Hematopoietic multipotent progenitor cell (in vitro differentiated cells): Measurements from ENCODE around the gene SLFN5. TPM values are rescaled to one million over a fixed set of nuclear protein-coding genes. Genes with fewer than 3 reads are reported as not detected.
A peak's percentile ranks its signal among the peaks of the same experiment; 100 is the strongest.
"Not testable (repeated sequence)": the region's sequence is repeated elsewhere in the genome, so short reads cannot be mapped to it uniquely, and the experiment has no call there.

Experiments
- DNase-seq, 3 donors: peaks; one replicate each; pipeline ENCODE4 v3.0.0-alpha.2; 2011 to 2015; ENCODE audit warnings: low read depth in 2 of 3, low spot score in 2 of 3
- total RNA-seq: library from RNA; depleted of rRNA; stranded (reverse); fragments of >200 nt; gene quantifications from one replicate; pipeline ENCODE4 v1.2.3, GENCODE V29; 2012

SLFN5 gene
- total RNA-seq, result 0.81 TPM

GRCh38 chr17:35242805-35243560 is at the start of gene SLFN5:
Gene SLFN5 (plus strand): TSS chr17:35243072. CDS start chr17:35258691, 15,619 bp downstream.
- DNase-seq, result peak; percentile 73 to 88 (median 82)

GRCh38 chr17:35194001-35194400 is 48.9 kb upstream of the SLFN5 start, which contains the start of gene SLC35G3:
Gene SLC35G3 (minus strand): TSS chr17:35194393. CDS start chr17:35194307, 86 bp downstream.
- DNase-seq, result not testable (repeated sequence)

GRCh38 chr17:35195062-35195461 is 47.8 kb upstream of the SLFN5 start:
- DNase-seq, result not testable (repeated sequence)

- not testable (repeated sequence) for DNase-seq
These were observed 40.3 kb upstream of the SLFN5 start for GRCh38 chr17:35202582-35202981.

- DNase-seq, result no peak
These were observed 32.1 kb upstream of the SLFN5 start for GRCh38 chr17:35210741-35211140.

GRCh38 chr17:35212668-35213067 is 30.2 kb upstream of the SLFN5 start:
- DNase-seq, result no peak

- DNase-seq, result no peak
These were observed 29.4 kb upstream of the SLFN5 start for GRCh38 chr17:35213412-35213940.

GRCh38 chr17:35214192-35214591 is 28.7 kb upstream of the SLFN5 start:
- peak; percentile 20 to 54 (median 52) for DNase-seq

- DNase-seq, result no peak
These were observed 28.1 kb upstream of the SLFN5 start for GRCh38 chr17:35214631-35215273.

- no peak for DNase-seq
These were observed 25.8 kb upstream of the SLFN5 start for GRCh38 chr17:35217107-35217506.

- no peak for DNase-seq
These were observed 24.0 kb upstream of the SLFN5 start for GRCh38 chr17:35218915-35219314.

- no peak for DNase-seq
These were observed 20.4 kb upstream of the SLFN5 start for GRCh38 chr17:35222452-35222851.

GRCh38 chr17:35224436-35224835 is 18.4 kb upstream of the SLFN5 start:
- no peak for DNase-seq

- DNase-seq, result no peak
These were observed 15.3 kb upstream of the SLFN5 start for GRCh38 chr17:35227546-35227945.

- DNase-seq, result no peak
These were observed 13.2 kb upstream of the SLFN5 start for GRCh38 chr17:35229638-35230037.

GRCh38 chr17:35234315-35234714 is 8.6 kb upstream of the SLFN5 start:
- DNase-seq, result not testable (repeated sequence)

GRCh38 chr17:35235289-35235688 is 7.6 kb upstream of the SLFN5 start:
- DNase-seq, result no peak

- no peak for DNase-seq
These were observed 7.0 kb upstream of the SLFN5 start for GRCh38 chr17:35235917-35236316.

GRCh38 chr17:35236821-35237220 is 6.1 kb upstream of the SLFN5 start:
- no peak for DNase-seq

- no peak for DNase-seq
These were observed 4.1 kb upstream of the SLFN5 start for GRCh38 chr17:35238821-35239220.

GRCh38 chr17:35239823-35240222 is 3.0 kb upstream of the SLFN5 start:
- DNase-seq, result no peak

- no peak for DNase-seq
These were observed 2.0 kb upstream of the SLFN5 start for GRCh38 chr17:35240861-35241260.
